GM08714 (cell line): ENCODE data around the gene EXOC4.
"Not testable (repeated sequence)": the region's sequence is repeated elsewhere in the genome, so short reads cannot be mapped to it uniquely, and the experiment has no call there.

Source experiments
- H3K4me3 ChIP-seq: fragments of 200-500 bp; sonication (Bioruptor generic); 2 replicates; pipeline ENCODE4 v1.5.1; 2014; ENCODE audit warnings: mild to moderate bottlenecking, low read length, inconsistent platforms
- ZNF274 ChIP-seq: IDR thresholded peaks from 2 replicates; pipeline ENCODE4 v1.6.1; 2012; ENCODE audit warnings: mild to moderate bottlenecking, low read depth, low read length

The EXOC4 gene

DNA sequence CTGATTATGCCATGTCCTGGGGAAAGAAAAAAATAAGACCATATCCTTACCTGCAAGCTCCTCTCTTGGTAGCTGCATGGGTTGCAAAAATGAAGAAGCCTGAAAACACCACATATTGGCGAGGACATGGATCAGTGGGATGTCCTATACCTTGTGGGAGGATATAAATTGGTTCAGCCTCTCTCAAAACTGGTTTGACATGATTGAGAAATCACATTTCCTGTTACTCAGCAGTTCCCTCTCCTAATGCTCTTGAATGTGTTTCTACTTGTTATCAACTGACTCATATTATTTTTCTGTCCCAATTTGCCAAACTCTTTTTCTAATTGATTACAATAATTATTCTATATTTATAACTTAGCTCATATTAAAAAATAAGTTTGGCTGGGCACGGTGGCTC, 380.2 kb downstream of the EXOC4 start:
- H3K4me3 ChIP-seq: no peak overlapping the region
- TF ChIP-seq ZNF274: no peak

GRCh38 chr7:133635541-133635940, 382.7 kb downstream of the EXOC4 start:
- no peak for TF ChIP-seq ZNF274
- H3K4me3 ChIP-seq: no peak overlapping the region

DNA sequence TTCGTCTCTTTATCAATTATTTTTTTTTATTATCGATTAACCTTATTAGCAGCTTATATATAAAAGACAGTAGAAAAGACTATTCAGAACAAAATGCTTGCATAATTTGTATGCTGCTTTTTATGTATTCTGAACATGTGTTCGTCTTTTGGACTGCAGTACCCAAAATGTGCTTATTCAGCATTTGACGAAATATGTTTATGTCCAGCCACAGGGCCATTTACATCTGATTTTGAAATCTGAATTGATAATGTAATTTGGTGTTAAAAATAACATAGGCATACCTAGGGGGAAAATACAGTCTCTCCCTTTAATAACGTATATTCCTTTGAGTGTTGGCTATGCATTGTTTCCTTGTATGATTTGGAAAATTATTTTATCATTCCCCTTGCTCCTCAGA, 386.0 kb downstream of the EXOC4 start:
- no peak overlapping the region for H3K4me3 ChIP-seq
- no peak for TF ChIP-seq ZNF274

- TF ChIP-seq ZNF274: no peak
- H3K4me3 ChIP-seq: no peak overlapping the region
Observed at GRCh38 chr7:133641436-133641835, 388.6 kb downstream of the EXOC4 start.

GRCh38 chr7:133642907-133643306, 390.0 kb downstream of the EXOC4 start:
- no peak for TF ChIP-seq ZNF274

DNA sequence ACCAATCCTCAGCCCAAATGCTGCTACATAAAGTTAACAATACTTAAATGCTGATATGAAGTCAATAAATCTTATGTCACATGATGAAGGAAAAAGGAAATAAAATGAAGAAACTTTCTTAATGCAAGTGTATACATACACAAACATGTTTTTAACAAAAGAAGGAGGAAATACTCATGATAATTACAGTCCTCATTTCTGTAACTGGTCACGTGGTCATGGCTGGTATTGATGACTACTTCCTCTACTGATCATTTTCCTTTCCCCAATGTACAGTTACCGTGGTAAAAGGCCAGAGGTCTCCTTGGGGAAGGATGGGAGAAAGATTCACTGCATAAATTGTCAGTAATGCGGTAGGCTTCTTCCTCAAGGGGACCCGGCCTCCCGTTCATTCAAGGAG, 390.8 kb downstream of the EXOC4 start:
- H3K4me3 ChIP-seq: not testable (repeated sequence)

More at GRCh38 chr7:133642907-133643306, 390.0 kb downstream of the EXOC4 start:
- no peak overlapping the region for H3K4me3 ChIP-seq

DNA sequence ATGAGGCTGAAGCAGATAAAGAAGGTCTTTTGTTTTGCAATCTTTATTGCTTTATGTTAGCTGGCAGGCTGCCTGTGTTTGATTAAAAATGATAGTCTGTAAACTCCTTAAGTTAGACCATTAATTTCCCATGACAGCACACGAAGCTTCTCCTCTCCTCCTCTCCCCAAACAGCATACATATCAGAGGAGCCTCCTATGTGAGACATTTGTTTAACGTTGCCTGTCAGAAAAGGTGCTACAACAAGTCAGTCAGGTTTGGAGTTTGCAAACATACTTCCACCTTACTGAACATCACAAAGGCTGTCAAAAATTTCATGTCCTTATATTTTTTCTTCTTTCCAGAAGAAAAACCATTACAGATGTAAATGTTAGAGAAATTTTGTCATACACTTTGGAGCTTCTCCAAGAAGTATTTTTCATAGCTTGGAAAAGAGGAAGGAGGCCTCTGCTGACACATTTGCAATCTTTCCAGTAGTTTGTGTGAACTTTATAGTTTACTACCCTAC, 393.1 kb downstream of the EXOC4 start:
- no peak for TF ChIP-seq ZNF274
- no peak overlapping the region for H3K4me3 ChIP-seq

DNA sequence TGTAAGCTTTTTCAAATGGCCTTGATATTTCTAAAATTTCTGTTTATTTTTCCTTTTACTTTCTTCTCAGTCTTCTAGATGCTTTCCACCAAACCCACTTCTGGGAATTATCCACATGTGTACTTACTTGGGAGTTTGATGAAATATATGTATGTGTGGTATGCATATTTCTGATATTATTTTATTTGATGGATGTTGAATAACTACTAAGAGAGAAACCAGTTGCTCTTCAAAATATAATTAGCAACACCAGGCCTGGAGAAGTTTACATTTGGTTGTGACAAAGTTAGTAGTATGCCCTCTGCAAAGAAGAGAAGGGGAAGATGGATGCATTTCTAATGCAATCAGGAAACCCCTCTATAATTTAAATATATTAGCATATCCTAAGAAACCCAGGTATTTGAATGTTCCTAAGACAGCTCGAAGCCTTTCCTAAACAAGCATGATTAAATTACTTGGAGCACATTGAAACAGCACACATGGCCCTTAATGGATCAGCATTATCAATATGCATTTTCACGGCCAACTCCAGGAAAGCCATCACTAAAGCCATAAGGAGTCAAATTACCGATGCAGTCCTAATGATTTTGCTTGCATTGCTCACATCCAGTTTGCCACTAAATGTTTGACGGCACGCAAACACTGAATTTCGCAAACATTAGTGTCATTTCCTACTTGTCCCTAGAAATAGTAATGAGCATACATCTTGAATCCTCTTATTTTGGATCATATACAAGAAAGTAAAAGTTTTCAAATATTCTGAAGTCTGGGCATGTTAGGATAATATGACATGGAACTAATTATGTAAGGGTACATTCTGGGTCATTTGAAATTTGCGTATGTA, 393.8 kb downstream of the EXOC4 start:
- no peak overlapping the region for H3K4me3 ChIP-seq
- TF ChIP-seq ZNF274: no peak

GRCh38 chr7:133649593-133649992, 396.7 kb downstream of the EXOC4 start:
- no peak overlapping the region for H3K4me3 ChIP-seq
- no peak for TF ChIP-seq ZNF274

GRCh38 chr7:133650069-133650468, 397.2 kb downstream of the EXOC4 start:
- no peak overlapping the region for H3K4me3 ChIP-seq
- no peak for TF ChIP-seq ZNF274

GRCh38 chr7:133650487-133651300, 397.8 kb downstream of the EXOC4 start:
- no peak for TF ChIP-seq ZNF274

DNA sequence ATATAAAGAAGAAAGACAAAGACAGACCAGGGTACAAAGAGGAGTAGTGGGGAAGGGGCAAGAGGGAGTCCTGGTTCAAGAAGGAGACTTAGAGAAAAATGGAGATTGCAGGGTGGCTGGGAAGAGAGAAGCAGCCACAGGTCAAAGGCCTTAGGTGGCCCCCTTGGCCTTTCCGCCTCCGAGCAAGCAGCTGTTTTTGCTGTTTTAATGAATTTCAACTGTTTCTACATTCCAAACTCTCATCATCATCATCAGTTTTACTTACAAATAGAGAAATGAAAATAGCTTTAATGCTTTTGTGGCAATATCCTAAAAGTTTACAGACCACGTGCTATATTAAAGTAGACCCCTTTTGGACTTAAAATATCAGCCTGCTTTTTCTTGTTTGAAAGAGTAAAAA, 399.7 kb downstream of the EXOC4 start:
- H3K4me3 ChIP-seq: no peak overlapping the region
- no peak for TF ChIP-seq ZNF274

More at GRCh38 chr7:133650487-133651300, 397.8 kb downstream of the EXOC4 start:
- H3K4me3 ChIP-seq: no peak overlapping the region

DNA sequence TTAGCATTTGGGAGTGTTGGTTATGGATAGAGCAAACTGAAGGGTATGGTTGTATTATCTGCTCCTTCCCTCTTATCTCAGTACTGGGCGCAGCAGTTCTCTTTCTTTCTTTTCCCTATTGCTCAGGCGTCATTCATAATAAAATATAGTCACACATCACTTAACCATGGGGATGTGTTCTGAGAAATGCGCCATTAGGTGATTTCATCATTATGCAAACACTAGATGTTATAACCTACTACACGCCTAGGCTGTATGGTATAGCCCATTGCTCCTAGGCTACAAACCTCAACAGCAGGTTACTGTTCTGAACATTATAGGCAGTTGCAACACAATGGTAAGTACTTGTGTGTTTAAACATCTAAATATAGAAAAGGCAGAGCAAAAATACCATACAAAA, 401.7 kb downstream of the EXOC4 start:
- H3K4me3 ChIP-seq: no peak overlapping the region
- no peak for TF ChIP-seq ZNF274

DNA sequence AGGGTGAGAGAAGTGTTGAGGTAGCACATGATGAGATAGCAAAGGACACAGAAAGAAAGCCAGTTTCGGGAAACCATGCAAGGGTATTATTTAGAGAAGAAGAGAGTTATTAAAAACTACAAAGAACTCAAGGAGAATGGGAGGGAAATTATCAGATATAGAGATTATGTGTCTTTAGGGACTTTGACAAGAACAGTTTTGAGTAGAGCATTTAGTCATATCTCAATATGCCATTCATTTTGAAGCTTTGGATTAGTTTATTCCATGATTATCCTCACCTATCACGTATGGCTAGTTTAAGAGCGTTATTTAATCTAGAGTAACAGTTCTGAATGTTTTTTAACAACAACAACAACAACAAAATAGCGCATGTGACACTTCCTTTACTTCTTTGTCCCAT, 409.4 kb downstream of the EXOC4 start:
- TF ChIP-seq ZNF274: no peak
- H3K4me3 ChIP-seq: no peak overlapping the region

DNA sequence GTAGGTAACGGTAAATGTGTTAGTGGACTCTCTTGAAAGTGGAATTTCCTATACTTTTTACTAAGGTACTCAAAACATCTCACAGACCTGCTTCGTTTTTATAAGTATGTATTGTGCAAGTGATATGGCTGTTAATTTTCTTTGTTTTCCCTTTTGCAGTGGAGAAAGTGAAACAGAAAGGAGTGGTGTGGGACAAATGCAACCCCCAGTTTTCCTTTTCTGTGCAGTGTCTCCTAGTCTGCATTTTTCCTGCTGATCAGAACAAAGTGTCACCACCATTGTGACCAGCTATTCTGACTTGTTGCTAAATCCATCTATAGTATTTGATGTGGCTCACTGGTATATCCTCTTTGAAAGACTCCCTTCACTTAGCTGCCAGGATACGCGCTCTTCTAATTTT, 410.0 kb downstream of the EXOC4 start:
- no peak for TF ChIP-seq ZNF274
- H3K4me3 ChIP-seq: no peak overlapping the region
